GM12874 (cell line): Measurements from ENCODE around the gene ATP5PD.

Experiments
- CTCF ChIP-seq: IDR thresholded peaks from 2 replicates; pipeline ENCODE4 v1.5.1; 2011; ENCODE audit warnings: low read depth, mild to moderate bottlenecking, control low read depth, low read length, moderate library complexity; ENCODE audit not compliant: insufficient read depth

The ATP5PD gene

GRCh38 chr17:75046407-75047289 lies at the start of gene ATP5PD, which contains the start of gene KCTD2:
TSS of gene ATP5PD (minus strand) at chr17:75046969. CDS start at chr17:75042650, 4,319 bp downstream.
TSS of gene KCTD2 (plus strand) at chr17:75047225. CDS start at chr17:75047251, 26 bp downstream.
- no peak for TF ChIP-seq CTCF

GRCh38 chr17:75096082-75096625 lies 49.4 kb upstream of the ATP5PD start:
- TF ChIP-seq CTCF = no peak

- TF ChIP-seq CTCF = no peak
Measured at GRCh38 chr17:75094871-75095399, 48.2 kb upstream of the ATP5PD start.

- TF ChIP-seq CTCF = no peak
Measured at GRCh38 chr17:75093548-75094158, 46.9 kb upstream of the ATP5PD start.

- no peak for TF ChIP-seq CTCF
Measured at GRCh38 chr17:75091855-75092327, 45.1 kb upstream of the ATP5PD start.

- TF ChIP-seq CTCF = no peak
Measured at GRCh38 chr17:75090871-75091854, 44.4 kb upstream of the ATP5PD start.
